Smooth muscle cell (in vitro differentiated cells): Measurements from ENCODE around the gene ATP1B2. TPM values are rescaled to one million over a fixed set of nuclear protein-coding genes. Genes with fewer than 3 reads are reported as not detected.

Source experiments
- DNase-seq: peaks from one replicate; lab custom pipeline; 2025; ENCODE audit not compliant: unreplicated experiment; lab: John Stamatoyannopoulos, UW
- H2AFZ ChIP-seq: fragments of 200-600 bp; sonication (generic); 2 replicates; pipeline ENCODE4 v1.6.0; 2016; ENCODE audit warnings: antibody characterized with exemption, low read depth, mild to moderate bottlenecking
- H3F3A ChIP-seq: fragments of 200-600 bp; sonication (generic); 2 replicates; pipeline ENCODE4 v1.6.0; 2017; ENCODE audit warnings: antibody characterized with exemption, low read depth
- H3K27ac ChIP-seq: fragments of 200-600 bp; sonication (generic); 2 replicates; pipeline ENCODE4 v1.5.1; 2016; ENCODE audit warnings: low read depth, mild to moderate bottlenecking
- H3K27me3 ChIP-seq: fragments of 200-600 bp; sonication (generic); 2 replicates; pipeline ENCODE4 v1.6.1; 2016; ENCODE audit warnings: low read depth, mild to moderate bottlenecking
- H3K36me3 ChIP-seq: fragments of 200-600 bp; sonication (generic); 2 replicates; pipeline ENCODE4 v1.5.1; 2016; ENCODE audit warnings: low read depth
- H3K4me1 ChIP-seq: fragments of 200-600 bp; sonication (generic); 2 replicates; pipeline ENCODE4 v1.5.1; 2016; ENCODE audit warnings: low read depth
- H3K4me2 ChIP-seq: fragments of 200-600 bp; sonication (generic); 2 replicates; pipeline ENCODE4 v1.6.0; 2016; ENCODE audit warnings: mild to moderate bottlenecking
- H3K4me3 ChIP-seq: fragments of 200-600 bp; sonication (generic); 2 replicates; pipeline ENCODE4 v1.5.1; 2016; ENCODE audit warnings: mild to moderate bottlenecking
- H3K79me2 ChIP-seq: fragments of 200-600 bp; sonication (generic); 2 replicates; pipeline ENCODE4 v1.6.0; 2016; ENCODE audit warnings: low read depth, mild to moderate bottlenecking
- H3K9ac ChIP-seq: fragments of 200-600 bp; sonication (generic); 2 replicates; pipeline ENCODE4 v1.6.0; 2016; ENCODE audit warnings: low read depth
- H3K9me3 ChIP-seq: fragments of 200-600 bp; sonication (generic); replicated peaks from 2 replicates; pipeline ENCODE4 v1.5.1; 2016; ENCODE audit warnings: low read depth
- H4K20me1 ChIP-seq: fragments of 200-600 bp; sonication (generic); 2 replicates; pipeline ENCODE4 v1.6.0; 2016; ENCODE audit warnings: low read depth
- CTCF ChIP-seq: fragments of 200-600 bp; sonication (generic); IDR thresholded peaks from 2 replicates; pipeline ENCODE4 v1.5.1; 2017; ENCODE audit warnings: borderline replicate concordance, mild to moderate bottlenecking, antibody characterized with exemption; ENCODE audit not compliant: insufficient read depth, poor library complexity, severe bottlenecking
- WGBS: methylation state at CpG from one replicate; pipeline ENCODE4 v1.1.7; 2016; ENCODE audit warnings: low lambda C conversion rate; 5-methylcytosine and 5-hydroxymethylcytosine counted together
- polyA plus RNA-seq: library from polyadenylated mRNA; unstranded; fragments of >200 nt; fragmentation: Nextera tagmentation; extraction: Ambion mirVana; gene quantifications from 2 replicates; pipeline ENCODE4 v1.2.1, GENCODE V29; 2016
- total RNA-seq: library from RNA; depleted of rRNA; stranded (reverse); fragments of >200 nt; gene quantifications from 2 replicates; pipeline ENCODE4 v1.2.3, GENCODE V29; 2014

The ATP1B2 gene
- total and polyA plus RNA-seq, 2 experiments from 2014 or later = 0.85 to 4.4 TPM

GRCh38 chr17:7673239-7673638 is 22.5 kb downstream of the ATP1B2 start:
- Histone ChIP-seq H2AFZ (no peak overlapping the region), H3K27me3 (no peaks in the 10 kb centered on the region), H3F3A (no peaks in the 10 kb centered on the region), H3K4me2 (no peak overlapping the region), H4K20me1 (peaks cover 10% of the 10 kb centered on the region), H3K4me1 (no peaks in the 10 kb centered on the region), H3K27ac (no peak overlapping the region), H3K9me3 (no peaks in the 10 kb centered on the region), H3K36me3 (peaks cover 11% of the 10 kb centered on the region), H3K79me2 (peaks cover 4% of the 10 kb centered on the region), H3K4me3 (no peak overlapping the region), H3K9ac (no peak overlapping the region)
- DNase-seq = no peak
- 93% methylated on average over 2 of the region's 2 CpGs for WGBS
- peak; percentile 41 for TF ChIP-seq CTCF

- no peak overlapping the region for H3K9ac ChIP-seq
- H3K27ac ChIP-seq = no peak overlapping the region
- H3K9me3 ChIP-seq = no peaks in the 10 kb centered on the region
- no peaks in the 10 kb centered on the region for H3F3A ChIP-seq
- H3K27me3 ChIP-seq = no peaks in the 10 kb centered on the region
- no peak overlapping the region for H3K4me3 ChIP-seq
- peaks cover 11% of the 10 kb centered on the region for H3K36me3 ChIP-seq
- no peak overlapping the region for H2AFZ ChIP-seq
- H3K4me2 ChIP-seq = no peak overlapping the region
- H3K79me2 ChIP-seq = peaks cover 11% of the 10 kb centered on the region
- no peaks in the 10 kb centered on the region for H3K4me1 ChIP-seq
- H4K20me1 ChIP-seq = peaks cover 17% of the 10 kb centered on the region
- no peak for DNase-seq
- TF ChIP-seq CTCF = no peak
- 91% methylated on average over 14 of the region's 14 CpGs for WGBS
Observed at GRCh38 chr17:7674934-7675333, 24.2 kb downstream of the ATP1B2 start.

- Histone ChIP-seq H3F3A (no peaks in the 10 kb centered on the region), H3K9me3 (no peaks in the 10 kb centered on the region), H3K36me3 (peaks cover 11% of the 10 kb centered on the region), H3K4me2 (no peak overlapping the region), H3K4me3 (no peak overlapping the region), H2AFZ (no peak overlapping the region), H3K9ac (no peak overlapping the region), H3K27ac (no peak overlapping the region), H3K27me3 (no peaks in the 10 kb centered on the region), H3K4me1 (no peaks in the 10 kb centered on the region), H3K79me2 (peaks cover 24% of the 10 kb centered on the region), H4K20me1 (peaks cover 21% of the 10 kb centered on the region)
- no peak for TF ChIP-seq CTCF
- DNase-seq = no peak
- 83% methylated on average over 5 of the region's 5 CpGs for WGBS
Observed at GRCh38 chr17:7676533-7676932, 25.8 kb downstream of the ATP1B2 start.

GRCh38 chr17:7677388-7678067 is 26.8 kb downstream of the ATP1B2 start:
- Histone ChIP-seq H2AFZ (no peak overlapping the region), H3K27ac (no peak overlapping the region), H3K9me3 (no peaks in the 10 kb centered on the region), H3K4me3 (no peak overlapping the region), H3K79me2 (peaks cover 32% of the 10 kb centered on the region), H3K9ac (no peak overlapping the region), H3F3A (no peaks in the 10 kb centered on the region), H3K27me3 (no peaks in the 10 kb centered on the region), H3K4me2 (no peak overlapping the region), H4K20me1 (peaks cover 21% of the 10 kb centered on the region), H3K36me3 (peaks cover 11% of the 10 kb centered on the region), H3K4me1 (no peaks in the 10 kb centered on the region)
- 60% methylated on average over 10 of the region's 10 CpGs for WGBS
- no peak for TF ChIP-seq CTCF
- DNase-seq = no peak
